ENCODE results near the gene RGL4.

GRCh38 chr22:23718371-23719165, 27.8 kb downstream of the RGL4 start:
- TF ChIP-seq POLR2A (IDR thresholded peaks at IDR 0.05), result no peak
- TF ChIP-seq POLR2AphosphoS5 (IDR thresholded peaks at IDR 0.05), result no peak
